GM18873 (cell line): ENCODE data around the gene CYP2R1.

Experiments
- ATAC-seq: cut with Tn5 transposase; IDR thresholded peaks from one replicate; pipeline ENCODE4 v1.9.1; 2021; ENCODE audit warnings: mild to moderate bottlenecking, moderate library complexity, moderate number of reproducible peaks; ENCODE audit not compliant: unreplicated experiment, low FRiP score

Gene CYP2R1

GRCh38 chr11:14892036-14892556, at the start of gene CYP2R1:
TSS of gene CYP2R1 (minus strand) at chr11:14892231. CDS start at chr11:14892205, 26 bp downstream.
- peak; percentile 95 for ATAC-seq

- no peak for ATAC-seq
Observed at GRCh38 chr11:14938936-14939335, 46.9 kb upstream of the CYP2R1 start.

- ATAC-seq: no peak
Observed at GRCh38 chr11:14934641-14935351, 42.8 kb upstream of the CYP2R1 start.

- no peak for ATAC-seq
Observed at GRCh38 chr11:14932447-14932846, 40.4 kb upstream of the CYP2R1 start.

GRCh38 chr11:14930369-14930768, 38.3 kb upstream of the CYP2R1 start:
- ATAC-seq: no peak

- ATAC-seq: no peak
Observed at GRCh38 chr11:14927146-14927545, 35.1 kb upstream of the CYP2R1 start.

- ATAC-seq: no peak
Observed at GRCh38 chr11:14924318-14924717, 32.3 kb upstream of the CYP2R1 start.

GRCh38 chr11:14916403-14916802, 24.4 kb upstream of the CYP2R1 start:
- ATAC-seq: no peak

- ATAC-seq: no peak
Observed at GRCh38 chr11:14914536-14914935, 22.5 kb upstream of the CYP2R1 start.

- ATAC-seq: no peak
Observed at GRCh38 chr11:14908214-14908880, 16.3 kb upstream of the CYP2R1 start.

GRCh38 chr11:14907411-14908213, 15.6 kb upstream of the CYP2R1 start:
- ATAC-seq: peak; percentile 43

GRCh38 chr11:14906993-14907392, 15.0 kb upstream of the CYP2R1 start:
- no peak for ATAC-seq

GRCh38 chr11:14906578-14906977, 14.5 kb upstream of the CYP2R1 start:
- ATAC-seq: no peak

GRCh38 chr11:14905104-14906033, 13.3 kb upstream of the CYP2R1 start:
- ATAC-seq: peak; percentile 57

- peak; percentile 33 for ATAC-seq
Observed at GRCh38 chr11:14904745-14905103, 12.7 kb upstream of the CYP2R1 start.

- ATAC-seq: no peak
Observed at GRCh38 chr11:14902650-14903350, 10.8 kb upstream of the CYP2R1 start.

GRCh38 chr11:14898906-14899305, 6.9 kb upstream of the CYP2R1 start:
- no peak for ATAC-seq

- no peak for ATAC-seq
Observed at GRCh38 chr11:14898355-14898754, 6.3 kb upstream of the CYP2R1 start.
